Neural progenitor cell (in vitro differentiated cells): ENCODE results near the gene TLK1.

Experiments
- CTCF ChIP-seq: fragments of 200-600 bp; sonication (generic); IDR thresholded peaks from 2 replicates; pipeline ENCODE4 v1.5.1; 2017; ENCODE audit warnings: antibody characterized with exemption, mild to moderate bottlenecking
- EZH2 ChIP-seq: fragments of 200-600 bp; sonication (generic); IDR thresholded peaks from 2 replicates; pipeline ENCODE4 v1.6.1; 2017; ENCODE audit warnings: antibody characterized with exemption, mild to moderate bottlenecking, moderate library complexity
- EZH2phosphoT487 ChIP-seq: fragments of 200-600 bp; sonication (generic); IDR thresholded peaks from 2 replicates; pipeline ENCODE4 v1.6.1; 2017; ENCODE audit warnings: antibody characterized with exemption

- TF ChIP-seq CTCF (no peak), EZH2phosphoT487 (no peak), EZH2 (no peak)
Observed at GRCh38 chr2:171157109-171157500, 3.6 kb downstream of the TLK1 start.
